Hepatocyte (in vitro differentiated cells): ENCODE data around the gene TMEM86B. TPM values are rescaled to one million over a fixed set of nuclear protein-coding genes. Genes with fewer than 3 reads are reported as not detected.

Source experiments
- DNase-seq: peaks from one replicate; pipeline ENCODE4 v3.0.0-alpha.2; 2016; ENCODE audit warnings: low spot score
- H2AFZ ChIP-seq: fragments of 200-600 bp; sonication (generic); 2 replicates; pipeline ENCODE4 v1.6.0; 2016; ENCODE audit warnings: antibody characterized with exemption, mild to moderate bottlenecking
- H3K27ac ChIP-seq: fragments of 200-600 bp; sonication (generic); 2 replicates; pipeline ENCODE4 v1.5.1; 2016; ENCODE audit warnings: mild to moderate bottlenecking
- H3K27me3 ChIP-seq: fragments of 200-600 bp; sonication (generic); 2 replicates; pipeline ENCODE4 v1.6.1; 2016
- H3K36me3 ChIP-seq: fragments of 200-600 bp; sonication (generic); replicated peaks from 2 replicates; pipeline ENCODE4 v1.5.1; 2016; ENCODE audit warnings: low read depth; ENCODE audit not compliant: insufficient read depth
- H3K4me1 ChIP-seq: fragments of 200-600 bp; sonication (generic); 2 replicates; pipeline ENCODE4 v1.5.1; 2016; ENCODE audit warnings: mild to moderate bottlenecking, moderate library complexity; ENCODE audit not compliant: insufficient read depth
- H3K4me2 ChIP-seq: fragments of 200-600 bp; sonication (generic); 2 replicates; pipeline ENCODE4 v1.6.0; 2016
- H3K4me3 ChIP-seq: fragments of 200-600 bp; sonication (generic); 2 replicates; pipeline ENCODE4 v1.5.1; 2016; ENCODE audit warnings: mild to moderate bottlenecking
- H3K79me2 ChIP-seq: fragments of 200-600 bp; sonication (generic); 2 replicates; pipeline ENCODE4 v1.6.0; 2017; ENCODE audit warnings: mild to moderate bottlenecking
- H3K9me2 ChIP-seq: fragments of 200-600 bp; sonication (generic); replicated peaks from 2 replicates; pipeline ENCODE4 v1.6.0; 2017; ENCODE audit warnings: mild to moderate bottlenecking; ENCODE audit not compliant: insufficient read depth
- H3K9me3 ChIP-seq: fragments of 200-600 bp; sonication (generic); 2 replicates; pipeline ENCODE4 v1.5.1; 2016; ENCODE audit warnings: low read depth, mild to moderate bottlenecking
- H4K20me1 ChIP-seq: fragments of 200-600 bp; sonication (generic); 2 replicates; pipeline ENCODE4 v1.6.0; 2016; ENCODE audit warnings: mild to moderate bottlenecking; ENCODE audit not compliant: insufficient read depth, poor library complexity, severe bottlenecking
- CTCF ChIP-seq: fragments of 200-600 bp; sonication (generic); IDR thresholded peaks from 2 replicates; pipeline ENCODE4 v1.5.1; 2016; ENCODE audit warnings: antibody characterized with exemption, mild to moderate bottlenecking; ENCODE audit not compliant: poor library complexity
- EZH2 ChIP-seq: fragments of 200-600 bp; sonication (generic); IDR thresholded peaks from 2 replicates; pipeline ENCODE4 v1.6.1; 2016; ENCODE audit warnings: antibody characterized with exemption, mild to moderate bottlenecking, borderline replicate concordance
- EZH2phosphoT487 ChIP-seq: fragments of 200-600 bp; sonication (generic); IDR thresholded peaks from one replicate; pipeline ENCODE4 v1.6.1; 2018; ENCODE audit warnings: antibody characterized with exemption, mild to moderate bottlenecking, low read depth, moderate library complexity; ENCODE audit not compliant: unreplicated experiment, severe bottlenecking
- WGBS: methylation state at CpG from one replicate; pipeline ENCODE4 v1.1.6; 2016; ENCODE audit warnings: low lambda C conversion rate; ENCODE audit errors: missing lambda C conversion rate; 5-methylcytosine and 5-hydroxymethylcytosine counted together
- polyA plus RNA-seq: library from polyadenylated mRNA; unstranded; fragments of >200 nt; fragmentation: Nextera tagmentation; extraction: Ambion mirVana; gene quantifications from 2 replicates; pipeline ENCODE4 v1.2.1, GENCODE V29; 2016
- total RNA-seq: library from RNA; depleted of rRNA; stranded (reverse); fragments of >200 nt; gene quantifications from 2 replicates; pipeline ENCODE4 v1.2.3, GENCODE V29; 2014

TMEM86B gene
- total and polyA plus RNA-seq, 2 experiments from 2014 or later = 21.1 to 62.3 TPM

GRCh38 chr19:55223291-55224037, 5.1 kb downstream of the TMEM86B start:
- Histone ChIP-seq H3K4me3 (no peak overlapping the region), H3K79me2 (peaks cover 21% of the 10 kb centered on the region)
- 95% methylated on average over 15 of the region's 17 CpGs for WGBS

DNA sequence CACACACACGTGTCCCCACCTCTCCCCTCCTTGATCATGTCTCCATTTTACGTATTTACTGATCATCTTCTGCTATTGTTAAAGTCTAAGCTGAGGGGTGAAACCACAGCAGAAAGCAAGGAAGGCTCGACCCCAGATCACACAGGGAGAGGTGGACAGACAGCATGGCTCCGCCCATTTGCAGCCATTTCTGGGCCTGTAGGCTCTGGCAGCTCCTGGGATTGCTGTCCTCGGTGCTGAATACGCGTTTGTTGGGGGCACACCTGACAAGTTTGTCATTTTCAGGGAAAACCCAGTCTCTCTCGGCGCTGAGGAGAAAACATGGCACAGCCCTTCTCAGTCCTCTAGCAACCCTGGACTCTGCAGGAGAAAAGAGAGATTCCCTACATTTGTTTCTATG, 8.0 kb downstream of the TMEM86B start:
- H3K4me1 ChIP-seq = peaks cover 8% of the 10 kb centered on the region
- no peaks in the 10 kb centered on the region for H3K79me2 ChIP-seq
- H4K20me1 ChIP-seq = no peaks in the 10 kb centered on the region
- WGBS = 88% methylated on average over 9 of the region's 9 CpGs
- no peak for TF ChIP-seq CTCF
- no peak for TF ChIP-seq EZH2phosphoT487
- TF ChIP-seq EZH2 = no peak
- no peak overlapping the region for H2AFZ ChIP-seq
- no peaks in the 10 kb centered on the region for H3K36me3 ChIP-seq
- H3K27me3 ChIP-seq = no peaks in the 10 kb centered on the region
- H3K27ac ChIP-seq = no peak overlapping the region
- peak; percentile 33 for DNase-seq
- no peaks in the 10 kb centered on the region for H3K9me2 ChIP-seq
- no peaks in the 10 kb centered on the region for H3K9me3 ChIP-seq
- no peak overlapping the region for H3K4me3 ChIP-seq
- H3K4me2 ChIP-seq = no peak overlapping the region

More at GRCh38 chr19:55223291-55224037, 5.1 kb downstream of the TMEM86B start:
- peak; percentile 3 for DNase-seq
- H4K20me1 ChIP-seq = no peaks in the 10 kb centered on the region
- no peak overlapping the region for H3K4me2 ChIP-seq
- no peaks in the 10 kb centered on the region for H3K27me3 ChIP-seq
- H3K9me2 ChIP-seq = no peaks in the 10 kb centered on the region
- H2AFZ ChIP-seq = no peak overlapping the region
- H3K9me3 ChIP-seq = no peaks in the 10 kb centered on the region
- H3K36me3 ChIP-seq = no peaks in the 10 kb centered on the region
- H3K4me1 ChIP-seq = peaks cover 9% of the 10 kb centered on the region
- TF ChIP-seq EZH2 = no peak
- TF ChIP-seq EZH2phosphoT487 = no peak
- TF ChIP-seq CTCF = no peak
- H3K27ac ChIP-seq = no peak overlapping the region

DNA sequence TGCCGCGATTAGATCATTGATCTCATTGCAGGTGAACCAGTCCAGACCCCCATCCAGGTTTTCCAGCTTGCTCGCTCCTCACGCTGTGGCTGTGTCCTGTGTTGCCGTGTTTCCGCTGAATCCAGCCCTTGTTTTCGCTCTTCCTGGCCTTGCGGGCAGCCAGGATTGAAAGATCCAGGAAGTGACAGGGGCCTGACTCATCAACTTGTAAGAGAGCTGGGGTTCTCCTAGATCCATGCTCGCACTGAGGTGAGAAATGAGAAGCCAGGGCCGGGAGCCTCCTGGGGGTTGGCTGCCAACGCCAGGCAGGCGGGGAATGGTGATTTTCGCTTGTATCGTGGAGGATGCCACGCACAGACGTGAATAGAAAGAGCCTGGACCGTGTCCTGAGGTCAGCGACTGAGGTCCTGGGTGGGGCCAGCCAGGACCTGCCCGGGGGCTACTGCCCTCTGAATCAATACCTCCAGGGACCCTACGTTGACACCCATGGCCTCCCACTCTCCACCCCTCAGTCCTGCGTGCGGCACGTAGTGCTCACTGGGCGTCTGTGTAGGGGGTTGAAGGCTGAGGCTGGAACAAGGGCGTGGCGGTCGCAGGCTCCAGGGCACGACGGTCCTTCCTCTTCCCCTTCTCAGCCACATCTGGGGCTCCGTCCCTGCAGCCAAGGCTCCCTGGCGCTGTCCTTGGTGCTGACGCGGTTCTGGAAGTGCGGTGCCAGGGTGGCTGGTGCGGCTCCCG, 11.9 kb downstream of the TMEM86B start:
- TF ChIP-seq EZH2phosphoT487 (no peak), CTCF (no peak), EZH2 (no peak)
- 7% methylated on average over 36 of the region's 36 CpGs for WGBS
- Histone ChIP-seq H4K20me1 (no peaks in the 10 kb centered on the region), H3K27me3 (no peaks in the 10 kb centered on the region), H2AFZ (no peak overlapping the region), H3K4me2 (peak overlapping the region; percentile 93), H3K4me1 (peaks cover 8% of the 10 kb centered on the region), H3K79me2 (no peaks in the 10 kb centered on the region), H3K36me3 (no peaks in the 10 kb centered on the region), H3K9me2 (no peaks in the 10 kb centered on the region), H3K4me3 (peak overlapping the region; percentile 45), H3K27ac (peak overlapping the region; percentile 88), H3K9me3 (no peaks in the 10 kb centered on the region)
- DNase-seq = peak; percentile 92
